Cerebellar nuclear complex (tissue), 1 donor: ENCODE results near the gene CECR2.
"Not testable (repeated sequence)": the region's sequence is repeated elsewhere in the genome, so short reads cannot be mapped to it uniquely, and the experiment has no call there.

ENCODE experiments used
- DNase-seq, 2 experiments: peaks; one replicate each; lab custom pipeline; 2025; lab: John Stamatoyannopoulos, UW

The CECR2 gene

GRCh38 chr22:17402293-17402692 is 33.0 kb downstream of the CECR2 start:
- no peak for DNase-seq

- no peak for DNase-seq
Measured at GRCh38 chr22:17403906-17404305, 34.6 kb downstream of the CECR2 start.

- DNase-seq: no peak
Measured at GRCh38 chr22:17407643-17408042, 38.4 kb downstream of the CECR2 start.

GRCh38 chr22:17410576-17410975 is 41.3 kb downstream of the CECR2 start:
- DNase-seq: no peak

GRCh38 chr22:17411213-17411612 is 42.0 kb downstream of the CECR2 start:
- peak; percentile 70 to 94 for DNase-seq

GRCh38 chr22:17412232-17412631 is 43.0 kb downstream of the CECR2 start:
- peak in 1 of 2 experiments; percentile 62 for DNase-seq

GRCh38 chr22:17418890-17419324 is 49.6 kb downstream of the CECR2 start:
- DNase-seq: no peak

GRCh38 chr22:17419348-17419747 is 50.1 kb downstream of the CECR2 start:
- DNase-seq: no peak

- no peak for DNase-seq
Measured at GRCh38 chr22:17422736-17423343, 53.6 kb downstream of the CECR2 start.

GRCh38 chr22:17423616-17424015 is 54.4 kb downstream of the CECR2 start:
- no peak for DNase-seq

GRCh38 chr22:17427528-17427927 is 58.3 kb downstream of the CECR2 start:
- not testable (repeated sequence) for DNase-seq

- no peak for DNase-seq
Measured at GRCh38 chr22:17429516-17429915, 60.3 kb downstream of the CECR2 start.

GRCh38 chr22:17430412-17430811 is 61.2 kb downstream of the CECR2 start:
- no peak for DNase-seq

- no peak for DNase-seq
Measured at GRCh38 chr22:17431179-17431578, 61.9 kb downstream of the CECR2 start.

- no peak for DNase-seq
Measured at GRCh38 chr22:17434856-17435255, 65.6 kb downstream of the CECR2 start.

- no peak for DNase-seq
Measured at GRCh38 chr22:17435375-17435774, 66.1 kb downstream of the CECR2 start.

- no peak for DNase-seq
Measured at GRCh38 chr22:17436382-17436980, 67.2 kb downstream of the CECR2 start.

GRCh38 chr22:17436981-17437412 is 67.7 kb downstream of the CECR2 start:
- no peak for DNase-seq

- DNase-seq: no peak
Measured at GRCh38 chr22:17438026-17438425, 68.8 kb downstream of the CECR2 start.

- no peak for DNase-seq
Measured at GRCh38 chr22:17441326-17441725, 72.1 kb downstream of the CECR2 start.

GRCh38 chr22:17443405-17444203 is 74.3 kb downstream of the CECR2 start:
- DNase-seq: no peak

GRCh38 chr22:17444204-17444504 is 74.9 kb downstream of the CECR2 start:
- peak in 1 of 2 experiments; percentile 29 for DNase-seq

GRCh38 chr22:17446698-17447097 is 77.4 kb downstream of the CECR2 start:
- no peak for DNase-seq
